DND-41 (cell line): ENCODE results near the gene FBXO10.

ENCODE experiments used
- EZH2 ChIP-seq: IDR thresholded peaks from 3 replicates; pipeline ENCODE4 v1.6.1; 2012; ENCODE audit warnings: borderline replicate concordance, low read depth, mild to moderate bottlenecking, moderate library complexity, low read length, inconsistent platforms; ENCODE audit not compliant: severe bottlenecking
- TF ChIP-seq, protein P1 (sequence below): IDR thresholded peaks from 2 replicates; pipeline ENCODE4 v1.5.1; 2012; ENCODE audit warnings: borderline replicate concordance, low read length, moderate library complexity, mild to moderate bottlenecking; ENCODE audit not compliant: poor library complexity, severe bottlenecking; ENCODE audit errors: extremely low read depth

DNA sequence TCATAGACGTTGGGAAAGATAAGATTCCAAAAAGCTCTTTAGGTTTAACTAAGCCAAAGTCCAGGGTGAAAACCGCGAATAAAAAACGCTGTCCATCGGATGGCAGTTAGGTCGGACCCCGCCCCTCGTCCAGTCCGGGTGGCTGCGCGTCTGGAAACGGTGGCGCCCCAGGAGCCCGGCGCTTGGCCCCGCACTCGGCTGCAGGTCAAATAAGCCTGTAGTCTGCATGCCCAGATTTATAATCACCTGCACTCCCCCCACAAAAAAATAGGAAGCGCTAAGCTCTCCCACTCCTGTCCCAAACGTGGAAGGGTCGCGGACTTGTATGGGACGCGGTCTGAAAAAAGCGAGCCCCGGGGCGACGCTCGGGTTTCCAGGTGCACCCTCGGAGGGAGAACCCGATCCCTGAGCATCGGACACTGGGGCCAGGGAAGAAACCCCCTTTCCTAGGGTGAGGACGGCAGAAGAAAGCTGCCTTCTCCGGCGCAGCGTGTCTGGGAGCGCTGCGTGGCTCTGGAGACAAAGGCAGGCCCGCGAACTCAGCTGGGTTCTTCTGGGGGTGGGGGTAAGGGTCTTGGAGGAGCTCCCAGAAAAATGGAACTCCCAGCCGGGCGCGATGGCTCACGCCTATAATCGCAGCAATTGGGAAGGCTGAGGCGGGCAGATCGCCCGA lies 110.0 kb downstream of the FBXO10 start:
- TF ChIP-seq, protein P1, sequence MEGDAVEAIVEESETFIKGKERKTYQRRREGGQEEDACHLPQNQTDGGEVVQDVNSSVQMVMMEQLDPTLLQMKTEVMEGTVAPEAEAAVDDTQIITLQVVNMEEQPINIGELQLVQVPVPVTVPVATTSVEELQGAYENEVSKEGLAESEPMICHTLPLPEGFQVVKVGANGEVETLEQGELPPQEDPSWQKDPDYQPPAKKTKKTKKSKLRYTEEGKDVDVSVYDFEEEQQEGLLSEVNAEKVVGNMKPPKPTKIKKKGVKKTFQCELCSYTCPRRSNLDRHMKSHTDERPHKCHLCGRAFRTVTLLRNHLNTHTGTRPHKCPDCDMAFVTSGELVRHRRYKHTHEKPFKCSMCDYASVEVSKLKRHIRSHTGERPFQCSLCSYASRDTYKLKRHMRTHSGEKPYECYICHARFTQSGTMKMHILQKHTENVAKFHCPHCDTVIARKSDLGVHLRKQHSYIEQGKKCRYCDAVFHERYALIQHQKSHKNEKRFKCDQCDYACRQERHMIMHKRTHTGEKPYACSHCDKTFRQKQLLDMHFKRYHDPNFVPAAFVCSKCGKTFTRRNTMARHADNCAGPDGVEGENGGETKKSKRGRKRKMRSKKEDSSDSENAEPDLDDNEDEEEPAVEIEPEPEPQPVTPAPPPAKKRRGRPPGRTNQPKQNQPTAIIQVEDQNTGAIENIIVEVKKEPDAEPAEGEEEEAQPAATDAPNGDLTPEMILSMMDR = no peak
- TF ChIP-seq EZH2 = no peak
